Ishikawa (cell line): Measurements from ENCODE around the gene GGACT.

Source experiments
- EGR1 ChIP-seq: IDR thresholded peaks from 2 replicates; pipeline ENCODE4 v1.6.1; 2012
- EP300 ChIP-seq: IDR thresholded peaks from 2 replicates; pipeline ENCODE4 v1.6.1; 2012; ENCODE audit warnings: borderline replicate concordance
- RAD21 ChIP-seq: IDR thresholded peaks from 2 replicates; pipeline ENCODE4 v1.6.1; 2012; ENCODE audit warnings: low read depth
- TAF1 ChIP-seq: IDR thresholded peaks from 2 replicates; pipeline ENCODE4 v1.6.1; 2012; ENCODE audit warnings: low read depth, mild to moderate bottlenecking
- ZBTB7A ChIP-seq: IDR thresholded peaks from 2 replicates; pipeline ENCODE4 v1.6.1; 2012; ENCODE audit warnings: low read depth

DNA sequence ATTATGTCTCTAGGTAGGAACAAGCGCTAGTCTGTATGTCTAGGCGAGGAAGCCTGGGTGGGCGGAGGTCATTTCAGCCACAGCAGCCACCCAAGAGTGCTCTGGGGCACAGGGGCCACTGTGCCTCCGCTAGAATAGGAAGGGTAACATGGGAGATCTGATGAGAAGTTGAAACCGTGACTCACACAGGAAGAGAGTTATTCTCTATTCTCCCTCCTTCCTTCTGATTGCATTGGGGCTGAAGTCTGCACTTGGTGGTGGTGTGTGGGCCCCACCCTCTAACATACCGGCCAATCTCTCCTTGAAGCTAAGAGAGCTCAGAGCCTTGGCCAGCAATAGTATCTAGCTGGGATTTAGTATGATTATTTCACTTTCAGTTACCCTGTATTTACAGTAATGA lies 20.3 kb upstream of the GGACT start:
- TF ChIP-seq RAD21: no peak
- no peak for TF ChIP-seq TAF1
- TF ChIP-seq EGR1: no peak
- no peak for TF ChIP-seq ZBTB7A
- no peak for TF ChIP-seq EP300
